HG03135 (cell line): ENCODE data around the gene STK25.
"Not testable (repeated sequence)": the region's sequence is repeated elsewhere in the genome, so short reads cannot be mapped to it uniquely, and the experiment has no call there.

ENCODE experiments used
- ATAC-seq: cut with Tn5 transposase; IDR thresholded peaks from one replicate; pipeline ENCODE4 v1.9.1; 2021; ENCODE audit warnings: mild to moderate bottlenecking, moderate library complexity; ENCODE audit not compliant: unreplicated experiment

Gene STK25

GRCh38 chr2:241509155-241509784 is 886 bp upstream of the STK25 start:
- no peak for ATAC-seq

DNA sequence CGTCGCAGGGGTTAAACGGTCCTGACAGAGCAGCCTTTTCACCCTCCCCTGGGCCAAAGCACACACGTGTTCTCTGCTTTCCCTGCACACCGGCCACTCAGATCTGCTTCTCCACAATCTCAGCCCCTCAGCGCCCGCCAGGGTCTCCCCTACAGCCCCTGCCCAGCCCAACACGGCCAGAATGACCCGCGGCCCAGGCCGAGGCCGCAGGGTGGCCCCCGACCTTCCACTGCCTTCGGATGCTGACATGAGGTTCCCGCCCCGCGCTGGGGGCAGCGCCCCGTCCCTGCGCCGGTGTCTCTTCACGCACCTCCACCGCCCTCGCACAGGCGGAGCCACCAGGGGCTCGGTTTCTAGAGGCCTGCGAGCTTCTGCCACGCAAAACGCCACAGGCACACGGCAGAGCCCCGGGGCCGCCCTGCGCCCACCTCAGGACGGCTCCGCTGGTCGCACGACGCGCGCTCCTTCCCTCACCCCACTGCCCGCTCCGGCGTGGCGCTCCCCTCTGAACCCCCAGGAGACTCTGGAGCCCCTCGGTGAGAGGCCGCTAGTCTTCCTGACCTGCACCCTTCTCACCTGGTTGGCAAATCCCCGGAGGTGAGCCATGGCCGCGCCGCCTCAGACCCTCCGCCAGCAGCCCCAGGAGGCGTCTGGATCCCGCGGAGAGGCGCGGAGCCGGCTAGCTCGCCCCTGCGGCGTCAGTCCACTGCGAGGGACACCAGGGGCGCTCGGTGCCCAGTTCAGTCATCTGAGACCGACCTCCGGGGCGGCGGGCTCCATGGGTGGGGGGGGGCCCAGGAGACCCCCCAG is 749 bp downstream of the STK25 start:
- ATAC-seq, result peak; percentile 17

- ATAC-seq, result no peak
Measured at GRCh38 chr2:241506793-241507429, 1.5 kb downstream of the STK25 start.

DNA sequence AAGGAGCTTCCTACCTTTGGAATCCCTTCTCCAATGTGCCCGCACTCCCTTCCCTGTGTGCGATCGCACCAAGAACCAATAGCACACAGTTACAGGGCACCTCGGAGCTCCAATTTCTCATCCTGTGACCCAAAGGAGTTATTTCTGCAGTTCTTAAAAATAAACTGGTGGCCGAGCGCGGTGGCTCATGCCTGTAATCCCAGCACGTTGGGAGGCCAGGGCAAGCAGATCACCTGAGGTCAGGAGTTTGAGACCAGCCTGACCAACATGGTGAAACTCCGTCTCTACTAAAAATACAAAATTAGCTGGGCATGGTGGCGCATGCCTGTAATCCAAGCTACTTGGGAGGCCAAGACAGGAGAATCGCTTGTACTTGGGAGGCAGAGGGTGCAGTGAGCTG is 2.1 kb downstream of the STK25 start:
- ATAC-seq, result not testable (repeated sequence)

- no peak for ATAC-seq
Measured at GRCh38 chr2:241505781-241506201, 2.6 kb downstream of the STK25 start.

- no peak for ATAC-seq
Measured at GRCh38 chr2:241505086-241505780, 3.2 kb downstream of the STK25 start.

GRCh38 chr2:241503776-241504392 is 4.5 kb downstream of the STK25 start:
- no peak for ATAC-seq

DNA sequence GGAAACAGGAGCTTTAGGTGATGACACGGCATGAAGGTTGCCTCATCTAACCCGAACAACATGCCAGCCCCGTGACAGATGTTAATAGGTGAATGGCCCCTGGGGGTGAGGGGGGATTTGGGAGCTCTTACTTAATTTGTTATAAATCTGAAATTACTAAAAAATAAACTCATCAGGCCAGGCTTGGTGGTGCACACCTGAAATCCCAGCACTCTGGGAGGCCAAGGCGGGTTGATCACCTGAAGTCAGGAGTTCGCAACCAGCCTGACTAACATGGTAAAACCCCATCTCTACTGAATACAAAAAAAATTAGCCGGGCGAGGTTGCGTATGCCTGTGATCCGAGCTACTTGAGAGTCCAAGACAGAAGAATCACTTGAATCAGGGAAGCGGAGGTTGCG is 6.1 kb downstream of the STK25 start:
- no peak for ATAC-seq

GRCh38 chr2:241501551-241501950 is 6.8 kb downstream of the STK25 start:
- no peak for ATAC-seq

- no peak for ATAC-seq
Measured at GRCh38 chr2:241501099-241501541, 7.3 kb downstream of the STK25 start.

DNA sequence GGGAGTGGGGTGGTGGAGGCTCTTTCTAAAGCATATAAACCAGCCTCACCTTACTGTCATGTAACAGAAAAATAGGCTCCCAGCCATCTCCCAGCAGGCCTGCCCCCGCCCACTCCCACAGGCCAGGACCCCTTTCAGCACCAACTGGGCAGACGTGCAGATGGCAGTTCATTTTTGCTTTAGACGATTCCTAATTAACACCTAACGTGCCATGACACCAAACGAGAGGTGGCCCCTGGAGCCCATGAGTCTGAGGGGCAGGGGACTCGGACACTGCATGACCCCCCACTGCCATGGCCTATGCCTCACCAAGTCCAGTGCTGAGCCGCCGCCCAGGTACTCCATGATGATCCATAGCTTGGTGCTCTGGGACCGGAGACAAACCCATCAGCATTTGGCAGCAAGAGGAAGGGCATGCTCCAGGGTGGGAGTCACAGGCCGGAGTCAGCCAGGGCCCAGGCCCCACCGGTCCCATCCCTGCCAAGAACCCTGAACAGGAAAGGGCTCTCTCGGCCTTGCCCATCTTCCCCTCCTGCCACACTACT is 7.9 kb downstream of the STK25 start:
- ATAC-seq, result no peak

DNA sequence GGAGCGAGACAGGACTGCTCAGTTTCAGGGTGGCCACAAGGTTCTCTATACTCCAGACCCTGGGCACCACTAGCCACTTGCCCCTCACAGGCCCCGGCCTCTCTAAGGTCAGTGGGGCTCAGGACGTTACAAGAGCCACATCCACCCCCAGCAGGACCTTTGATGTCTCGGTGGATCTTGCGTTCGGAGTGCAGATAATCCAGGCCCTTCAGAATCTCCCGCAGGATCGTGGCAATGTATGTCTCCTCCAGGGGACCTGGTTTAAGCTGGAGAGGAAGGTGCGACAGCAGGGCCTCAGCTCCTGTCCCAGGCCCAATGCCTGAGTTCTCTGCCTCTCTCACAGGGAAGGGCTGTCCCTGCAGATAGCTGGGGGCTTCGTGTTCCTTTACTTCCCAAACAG is 8.4 kb downstream of the STK25 start:
- ATAC-seq, result no peak

GRCh38 chr2:241499146-241499965 is 9.0 kb downstream of the STK25 start:
- no peak for ATAC-seq

GRCh38 chr2:241498115-241499070 is 10.0 kb downstream of the STK25 start:
- no peak for ATAC-seq

DNA sequence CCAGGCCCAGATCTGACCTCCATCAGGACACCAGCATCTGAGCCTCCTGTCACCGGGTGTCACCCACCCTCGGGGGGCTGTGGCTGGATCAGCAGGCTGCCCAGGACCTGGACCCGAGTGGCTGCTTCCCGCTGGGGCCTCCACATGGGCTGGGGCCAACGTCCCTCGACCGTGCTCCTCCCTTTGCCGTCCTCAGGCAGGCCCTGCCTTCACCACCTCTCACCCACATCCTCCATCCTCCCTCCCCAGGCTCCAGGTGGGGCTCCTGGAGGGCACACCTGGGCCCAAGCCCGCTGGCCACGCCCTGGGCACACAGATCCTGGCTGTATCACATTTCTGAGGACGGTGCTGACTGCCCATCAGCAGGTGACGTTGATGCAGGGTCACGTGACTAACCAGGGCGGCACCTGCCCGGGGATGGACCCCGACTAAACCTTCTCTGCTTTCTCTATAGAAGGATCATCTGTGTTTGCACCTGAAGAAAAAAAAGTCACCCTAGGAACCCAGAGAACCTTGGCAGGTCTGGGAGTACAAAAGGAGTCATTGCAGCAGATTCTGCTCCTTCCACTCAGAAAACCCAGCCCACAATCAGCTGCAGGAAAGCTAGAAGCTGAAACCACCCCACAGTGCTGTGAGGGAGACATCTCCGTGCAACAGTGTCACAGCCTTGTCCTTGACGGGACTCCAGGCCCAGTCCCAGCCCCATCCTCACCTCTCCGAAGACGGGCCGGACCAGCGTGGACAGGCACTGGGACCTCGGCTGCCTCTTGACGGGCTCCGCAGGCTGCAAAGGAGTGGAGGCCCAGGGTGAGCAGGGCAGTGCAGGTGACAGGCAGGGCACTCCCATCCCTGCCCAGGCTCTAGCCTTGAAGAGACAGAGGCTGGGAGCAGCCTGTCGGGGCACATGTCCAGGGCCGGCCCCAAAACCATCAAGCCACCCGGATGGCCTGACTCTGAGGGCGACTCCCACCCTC is 11.2 kb downstream of the STK25 start:
- no peak for ATAC-seq

- ATAC-seq, result no peak
Measured at GRCh38 chr2:241496003-241496707, 12.2 kb downstream of the STK25 start.
